NCI-H1436 (cell line): ENCODE data around the gene APBA1.

Source experiments
- DNase-seq: peaks from one replicate; lab custom pipeline; 2025; lab: John Stamatoyannopoulos, UW

Gene APBA1

DNA sequence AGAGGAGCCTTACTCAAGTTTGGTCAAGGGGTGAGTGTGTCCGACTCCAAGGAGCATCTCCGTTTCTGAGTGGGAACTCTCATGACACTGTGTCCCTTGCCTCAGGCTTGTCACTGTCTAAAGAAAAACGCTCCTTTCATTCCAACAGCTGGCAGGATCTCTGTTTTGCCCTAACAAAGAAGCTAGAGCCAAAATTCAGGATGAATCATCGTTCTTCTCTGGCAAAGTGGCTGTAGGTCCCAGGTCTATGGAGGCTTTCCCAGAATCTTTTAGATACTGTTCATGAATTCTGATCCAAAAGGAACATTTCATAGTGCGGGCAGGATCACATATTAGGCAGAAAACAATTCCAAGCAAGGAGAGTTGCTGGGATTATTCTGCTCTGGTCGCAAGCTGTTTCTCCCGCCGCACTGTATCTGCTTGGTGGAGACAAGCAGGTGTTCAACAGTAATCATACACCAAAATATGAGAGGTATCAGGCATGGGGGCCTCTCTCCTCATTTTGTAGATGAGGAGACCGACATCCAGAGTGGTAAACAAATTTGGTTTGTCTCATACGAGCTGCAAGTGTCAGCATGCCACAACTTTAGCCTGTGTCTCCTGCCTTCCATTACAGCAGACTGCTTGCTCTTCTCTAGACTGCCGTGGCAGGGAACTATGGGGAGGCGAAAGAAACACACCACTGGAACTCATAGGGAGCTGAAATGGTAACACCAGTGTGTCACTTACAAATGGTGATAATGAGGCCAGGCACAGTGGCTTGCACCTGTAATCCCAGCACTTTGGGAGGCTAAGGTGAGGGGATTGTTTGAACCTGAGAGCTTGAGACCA lies 274.6 kb downstream of the APBA1 start:
- no peak for DNase-seq

- no peak for DNase-seq
These were observed 275.4 kb downstream of the APBA1 start for GRCh38 chr9:69396759-69397158.

GRCh38 chr9:69395718-69396117 lies 276.5 kb downstream of the APBA1 start:
- DNase-seq = no peak

- no peak for DNase-seq
These were observed 278.7 kb downstream of the APBA1 start for GRCh38 chr9:69393425-69393824.

DNA sequence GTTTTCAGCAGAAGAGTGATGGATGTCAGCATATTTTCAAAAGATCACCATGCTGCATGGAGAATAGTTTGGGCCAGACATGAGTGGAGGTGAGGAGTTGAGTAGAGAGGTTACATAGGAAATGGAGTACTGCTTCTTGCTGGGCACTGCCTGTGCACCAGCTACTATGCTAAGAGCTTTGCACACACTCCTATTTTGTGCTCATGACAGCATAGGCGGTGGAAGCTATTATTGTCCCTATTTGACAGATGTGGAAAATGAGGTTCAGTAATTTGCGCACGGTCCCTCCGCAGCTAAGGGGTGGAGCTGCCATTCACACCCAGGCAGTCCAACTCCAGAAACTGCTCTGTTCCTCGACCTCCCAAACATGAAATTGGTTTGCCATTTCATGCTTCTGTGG lies 279.3 kb downstream of the APBA1 start:
- DNase-seq = no peak

- no peak for DNase-seq
These were observed 280.2 kb downstream of the APBA1 start for GRCh38 chr9:69391946-69392345.

DNA sequence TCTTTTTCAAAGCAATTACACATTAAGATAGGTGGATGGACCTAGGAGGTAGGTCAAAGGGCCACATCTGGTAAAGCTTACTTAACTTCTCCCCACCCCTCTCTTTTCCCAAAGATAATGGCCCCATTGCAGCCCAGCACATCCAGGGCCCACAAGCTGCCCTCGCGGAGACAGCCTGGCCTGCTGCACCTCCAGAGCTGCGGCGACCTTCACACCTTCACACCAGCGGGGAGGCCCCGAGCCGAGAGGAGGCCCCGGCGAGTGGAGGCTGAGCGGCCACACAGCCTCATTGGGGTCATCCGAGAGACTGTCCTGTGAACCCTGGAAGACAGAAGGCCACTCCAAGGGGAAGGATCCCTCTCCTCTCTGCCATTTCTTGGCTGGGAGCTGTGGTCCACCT lies 280.7 kb downstream of the APBA1 start:
- no peak for DNase-seq

- no peak for DNase-seq
These were observed 282.7 kb downstream of the APBA1 start for GRCh38 chr9:69389437-69389995.

DNA sequence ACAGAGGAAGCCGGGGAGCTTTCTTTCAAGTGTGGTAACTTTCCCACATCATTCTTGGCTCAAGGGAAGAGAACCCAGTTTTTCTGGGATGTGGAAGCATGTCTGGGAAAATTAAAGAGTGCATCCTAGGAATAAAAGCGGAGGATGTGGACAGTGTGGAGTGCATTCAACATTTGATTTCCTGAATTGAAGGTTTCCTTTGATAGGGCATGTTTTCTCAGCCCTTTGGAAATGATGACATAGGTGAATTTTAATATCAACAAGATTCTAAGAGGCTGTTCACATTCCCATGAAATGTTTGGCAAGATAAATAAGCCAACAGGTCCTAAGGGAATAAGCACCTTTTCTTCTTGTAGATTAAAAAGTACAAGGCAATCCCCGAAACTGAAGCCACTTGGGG lies 283.6 kb downstream of the APBA1 start:
- DNase-seq = no peak

- DNase-seq = no peak
These were observed 285.5 kb downstream of the APBA1 start for GRCh38 chr9:69386651-69387050.

DNA sequence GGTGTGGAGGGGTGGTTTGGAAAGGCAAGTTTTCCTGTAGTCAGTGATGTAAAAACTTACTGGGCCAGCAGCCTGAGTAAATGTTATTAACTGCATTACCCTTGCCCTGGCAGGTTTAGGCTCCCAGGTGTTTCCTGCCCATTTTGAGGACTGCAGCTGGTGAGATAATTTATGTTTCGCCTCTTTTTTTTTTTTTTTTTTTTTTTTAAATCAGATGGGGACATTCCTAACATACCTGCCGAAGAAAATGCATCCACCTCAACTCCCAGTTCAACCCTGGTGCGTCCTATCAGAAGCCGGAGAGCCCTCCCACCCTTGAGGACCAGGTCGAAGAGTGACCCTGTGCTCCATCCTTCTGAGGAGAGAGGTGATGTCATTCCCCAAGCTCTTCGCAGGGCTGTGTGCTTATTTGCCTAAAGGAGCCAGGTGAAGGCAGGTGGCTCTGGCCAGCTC lies 286.6 kb downstream of the APBA1 start:
- peak; percentile 26 for DNase-seq

DNA sequence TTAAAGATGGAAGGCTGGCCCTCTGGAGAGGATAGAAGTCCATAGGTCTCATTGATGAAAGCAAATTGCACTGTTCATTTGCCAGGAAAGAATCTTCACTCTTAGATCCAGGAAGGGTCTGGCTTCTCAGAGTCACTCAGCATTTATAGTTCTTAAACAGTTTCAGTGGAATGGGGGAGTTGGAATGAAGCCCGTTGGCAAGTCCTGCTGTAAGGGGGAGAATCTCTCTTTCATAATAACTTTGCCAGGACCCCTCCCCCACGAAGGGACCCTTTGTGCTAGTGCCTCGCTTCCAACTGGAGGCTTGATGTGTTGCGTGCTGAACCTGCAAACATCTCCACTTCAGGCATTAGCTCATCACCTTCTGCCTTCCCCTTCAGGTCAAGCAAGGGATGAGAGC lies 290.0 kb downstream of the APBA1 start:
- no peak for DNase-seq

- no peak for DNase-seq
These were observed 291.4 kb downstream of the APBA1 start for GRCh38 chr9:69380811-69381210.

DNA sequence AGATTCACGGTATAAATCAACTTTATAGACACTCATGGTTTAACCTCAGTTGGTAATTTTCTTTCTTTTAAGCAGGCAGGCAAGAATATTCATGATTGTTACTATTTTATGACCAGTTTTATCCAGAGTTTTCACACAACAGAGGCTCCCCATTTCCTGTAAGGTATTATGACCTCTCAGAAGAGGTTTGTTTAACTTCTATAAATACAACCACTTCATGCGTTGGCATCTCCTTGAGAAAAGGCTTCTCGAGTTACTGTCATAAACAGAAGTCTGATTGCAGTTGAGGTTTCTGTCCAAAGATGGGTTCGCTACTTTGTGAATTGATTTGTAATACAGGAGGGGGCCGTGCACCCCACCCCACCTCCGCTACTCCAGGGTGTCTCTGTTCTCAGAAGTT lies 291.9 kb downstream of the APBA1 start:
- DNase-seq = no peak

DNA sequence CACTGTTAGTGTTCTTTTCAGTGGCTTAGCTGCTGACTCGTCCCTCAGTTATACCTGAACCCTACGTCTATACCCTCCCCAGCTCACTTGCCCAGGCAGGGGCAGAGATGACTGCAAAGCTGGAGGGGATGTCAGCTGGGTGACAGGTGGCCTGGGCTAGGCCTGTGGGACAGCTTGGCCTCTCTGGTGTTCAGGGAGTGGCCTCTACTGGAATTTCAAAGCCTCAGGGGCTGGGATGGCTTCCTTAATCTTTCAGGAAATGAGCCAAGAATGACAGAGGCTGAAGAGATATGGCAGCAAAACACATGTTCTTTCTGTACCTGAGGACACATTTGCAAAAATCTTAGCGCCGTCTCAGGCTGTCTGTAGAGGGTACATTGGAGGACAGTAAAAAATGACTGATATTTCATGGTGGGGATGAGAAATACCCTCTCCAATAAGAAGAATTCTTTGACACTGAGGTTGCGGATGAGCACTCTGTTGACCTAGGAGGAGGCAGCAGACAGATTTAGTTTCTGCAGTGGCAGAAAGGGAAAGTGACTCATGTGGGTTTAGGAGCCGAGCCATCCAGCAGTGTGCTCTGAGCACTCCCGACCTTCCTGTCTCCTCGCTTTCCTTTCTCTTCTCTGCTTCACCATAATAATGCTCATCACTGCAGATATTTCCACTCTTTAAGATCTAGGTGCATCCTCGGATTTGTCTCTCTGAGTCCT lies 292.7 kb downstream of the APBA1 start:
- no peak for DNase-seq

DNA sequence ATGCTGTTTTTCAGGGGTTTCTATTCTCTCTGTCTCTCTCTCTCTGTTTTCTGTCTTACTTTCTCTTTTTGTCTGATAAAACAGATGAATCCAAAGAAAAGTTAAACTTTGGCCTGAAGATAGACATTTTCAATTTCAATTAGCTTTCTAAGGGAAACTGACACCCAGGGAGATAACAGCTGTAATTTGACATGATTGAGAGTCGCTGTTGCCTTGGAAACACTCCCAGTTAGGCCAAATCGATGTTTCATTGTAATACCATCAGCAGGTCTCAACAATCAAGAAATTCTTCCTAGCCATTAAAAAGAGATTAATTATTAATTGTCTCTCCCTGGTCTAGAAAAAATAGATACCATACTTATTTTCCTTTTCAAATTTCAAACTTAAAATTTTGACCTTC lies 294.2 kb downstream of the APBA1 start:
- no peak for DNase-seq
